HUES6 (cell line): ENCODE data around the gene CAT.
"Not testable (repeated sequence)": the region's sequence is repeated elsewhere in the genome, so short reads cannot be mapped to it uniquely, and the experiment has no call there.

ENCODE experiments used
- H3K27ac ChIP-seq: 2 replicates; pipeline ENCODE4 v1.7.0; 2013; ENCODE audit warnings: low read depth, mild to moderate bottlenecking, low read length, inconsistent platforms
- H3K27me3 ChIP-seq: 2 replicates; pipeline ENCODE4 v1.6.1; 2013; ENCODE audit warnings: low read length; ENCODE audit not compliant: control insufficient read depth, insufficient read depth
- H3K36me3 ChIP-seq: 2 replicates; pipeline ENCODE4 v1.6.1; 2013; ENCODE audit warnings: low read length; ENCODE audit not compliant: control insufficient read depth, insufficient read depth
- H3K4me1 ChIP-seq: 2 replicates; pipeline ENCODE4 v1.6.1; 2013; ENCODE audit warnings: low read length; ENCODE audit not compliant: control insufficient read depth, insufficient read depth
- H3K4me3 ChIP-seq: 2 replicates; pipeline ENCODE4 v1.5.1; 2013; ENCODE audit warnings: low read depth, low read length
- H3K9ac ChIP-seq: one replicate; pipeline ENCODE4 v1.6.1; 2013; ENCODE audit warnings: mild to moderate bottlenecking, low read length
- H3K9me3 ChIP-seq: 2 replicates; pipeline ENCODE4 v1.6.1; 2013; ENCODE audit warnings: low read depth, low read length; ENCODE audit not compliant: control insufficient read depth, insufficient read depth

CAT gene

DNA sequence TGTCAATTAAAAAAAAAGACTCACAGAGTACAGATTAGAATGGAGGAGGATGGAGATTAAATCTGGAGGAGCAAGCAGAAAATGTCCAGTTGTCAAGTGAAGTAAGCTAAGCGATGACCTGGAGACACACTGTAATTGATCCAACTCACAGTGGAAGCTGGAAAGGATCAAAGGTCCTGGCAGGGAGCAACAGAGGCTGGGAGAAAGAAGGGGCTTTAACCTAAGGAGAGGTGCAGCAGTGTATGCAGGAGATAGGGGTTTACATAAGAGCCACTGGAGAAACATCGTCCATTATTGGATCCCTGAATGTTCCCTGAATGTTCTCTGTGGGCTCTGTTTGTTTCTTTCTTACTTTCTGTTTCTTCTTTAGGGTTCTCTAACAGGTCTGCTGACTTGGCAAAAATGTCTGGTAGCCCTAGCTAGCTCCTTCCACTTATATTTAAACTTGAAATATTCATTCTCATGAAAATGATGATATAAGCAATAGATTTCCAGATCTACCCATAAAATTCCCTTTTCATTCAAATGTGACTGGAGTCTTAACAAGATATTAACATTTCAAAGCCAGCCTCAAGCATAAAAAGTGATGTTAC, 30.1 kb upstream of the CAT start:
- peaks cover 7% of the 10 kb centered on the region for H3K9me3 ChIP-seq
- H3K4me3 ChIP-seq = no peak overlapping the region
- no peak overlapping the region for H3K9ac ChIP-seq
- no peak overlapping the region for H3K27ac ChIP-seq
- H3K4me1 ChIP-seq = no peaks in the 10 kb centered on the region
- H3K36me3 ChIP-seq = no peaks in the 10 kb centered on the region
- no peaks in the 10 kb centered on the region for H3K27me3 ChIP-seq

DNA sequence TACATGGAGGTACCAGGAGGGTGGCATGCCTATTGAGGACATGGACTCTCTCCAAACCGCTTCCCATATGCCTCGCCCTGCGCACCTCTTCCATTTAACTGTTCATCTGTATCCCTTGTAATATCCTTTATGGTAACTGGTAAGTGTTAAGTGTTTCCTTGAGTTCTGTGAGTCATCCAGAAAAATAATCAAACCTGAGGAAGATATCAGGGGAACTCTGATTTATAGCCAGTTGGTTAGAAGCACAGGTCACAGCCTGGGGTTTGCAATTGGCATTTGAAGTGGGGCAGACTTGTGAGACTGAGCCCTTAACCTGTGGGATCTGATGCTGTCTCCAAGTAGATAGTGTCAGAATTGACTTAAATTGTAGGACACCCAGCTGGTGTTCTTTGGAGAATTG, 27.6 kb upstream of the CAT start:
- Histone ChIP-seq H3K9ac (no peak overlapping the region), H3K27ac (no peak overlapping the region), H3K4me3 (no peak overlapping the region), H3K4me1 (no peaks in the 10 kb centered on the region), H3K9me3 (peaks cover 13% of the 10 kb centered on the region), H3K36me3 (no peaks in the 10 kb centered on the region), H3K27me3 (no peaks in the 10 kb centered on the region)

DNA sequence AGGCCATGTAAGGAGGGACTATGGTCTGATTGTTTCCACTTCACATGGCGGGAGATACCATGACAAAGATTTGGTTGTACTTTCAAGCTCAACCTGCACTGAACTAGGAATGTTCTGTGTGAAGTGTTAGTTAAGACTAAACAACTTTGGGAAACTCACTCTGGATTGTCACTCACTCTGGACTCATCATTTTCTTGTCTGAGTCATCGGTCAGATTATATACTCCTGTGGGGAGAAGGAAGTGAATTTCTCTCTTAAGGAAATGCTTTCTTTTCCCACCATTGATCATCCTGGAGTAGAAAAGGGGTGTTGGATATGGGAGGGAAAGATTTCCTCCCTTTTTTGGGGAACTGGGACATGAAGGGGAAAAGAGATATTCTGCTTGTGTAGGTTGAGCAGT, 26.9 kb upstream of the CAT start:
- no peaks in the 10 kb centered on the region for H3K27me3 ChIP-seq
- no peak overlapping the region for H3K27ac ChIP-seq
- no peak overlapping the region for H3K9ac ChIP-seq
- H3K36me3 ChIP-seq = no peaks in the 10 kb centered on the region
- H3K9me3 ChIP-seq = peaks cover 13% of the 10 kb centered on the region
- no peak overlapping the region for H3K4me3 ChIP-seq
- H3K4me1 ChIP-seq = no peaks in the 10 kb centered on the region

- Histone ChIP-seq H3K36me3 (no peaks in the 10 kb centered on the region), H3K4me1 (no peaks in the 10 kb centered on the region), H3K9ac (no peak overlapping the region), H3K4me3 (no peak overlapping the region), H3K27ac (no peak overlapping the region), H3K27me3 (no peaks in the 10 kb centered on the region), H3K9me3 (peaks cover 13% of the 10 kb centered on the region)
Observed at GRCh38 chr11:34413263-34413662, 25.5 kb upstream of the CAT start.

- no peak overlapping the region for H3K4me3 ChIP-seq
- peaks cover 13% of the 10 kb centered on the region for H3K9me3 ChIP-seq
- H3K9ac ChIP-seq = no peak overlapping the region
- no peaks in the 10 kb centered on the region for H3K36me3 ChIP-seq
- no peaks in the 10 kb centered on the region for H3K27me3 ChIP-seq
- H3K4me1 ChIP-seq = no peaks in the 10 kb centered on the region
- H3K27ac ChIP-seq = no peak overlapping the region
Observed at GRCh38 chr11:34415538-34415937, 23.2 kb upstream of the CAT start.

GRCh38 chr11:34416088-34416487, 22.6 kb upstream of the CAT start:
- no peak overlapping the region for H3K4me3 ChIP-seq
- peaks cover 13% of the 10 kb centered on the region for H3K9me3 ChIP-seq
- H3K36me3 ChIP-seq = no peaks in the 10 kb centered on the region
- no peak overlapping the region for H3K9ac ChIP-seq
- H3K27ac ChIP-seq = no peak overlapping the region
- H3K27me3 ChIP-seq = no peaks in the 10 kb centered on the region
- H3K4me1 ChIP-seq = no peaks in the 10 kb centered on the region

DNA sequence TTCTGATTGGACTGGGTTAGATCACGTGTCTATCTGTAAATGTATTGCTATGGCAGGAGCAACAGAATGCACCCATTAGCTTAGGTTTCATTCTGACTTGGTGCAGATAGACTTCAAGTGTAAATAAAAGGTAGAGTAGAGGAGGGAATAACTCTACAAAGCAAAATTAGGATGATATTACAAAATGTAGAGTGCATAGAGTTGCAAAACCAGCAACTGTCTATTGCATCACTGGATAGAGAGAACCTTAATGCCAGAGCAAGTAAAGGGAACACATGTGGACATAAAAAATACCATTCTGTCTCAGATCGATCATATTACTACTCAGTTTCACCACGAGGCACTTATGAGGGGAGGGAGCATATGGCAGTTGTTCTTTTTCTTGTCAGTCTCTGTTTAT, 22.0 kb upstream of the CAT start:
- Histone ChIP-seq H3K27me3 (no peaks in the 10 kb centered on the region), H3K27ac (no peak overlapping the region)

GRCh38 chr11:34417202-34417601, 21.5 kb upstream of the CAT start:
- no peak overlapping the region for H3K27ac ChIP-seq
- H3K4me3 ChIP-seq = no peak overlapping the region
- no peaks in the 10 kb centered on the region for H3K4me1 ChIP-seq
- peaks cover 13% of the 10 kb centered on the region for H3K9me3 ChIP-seq
- no peaks in the 10 kb centered on the region for H3K36me3 ChIP-seq
- no peak overlapping the region for H3K9ac ChIP-seq
- H3K27me3 ChIP-seq = no peaks in the 10 kb centered on the region

More for the DNA sequence above, 22.0 kb upstream of the CAT start:
- peaks cover 13% of the 10 kb centered on the region for H3K9me3 ChIP-seq
- no peaks in the 10 kb centered on the region for H3K4me1 ChIP-seq
- no peak overlapping the region for H3K4me3 ChIP-seq
- no peaks in the 10 kb centered on the region for H3K36me3 ChIP-seq
- no peak overlapping the region for H3K9ac ChIP-seq

DNA sequence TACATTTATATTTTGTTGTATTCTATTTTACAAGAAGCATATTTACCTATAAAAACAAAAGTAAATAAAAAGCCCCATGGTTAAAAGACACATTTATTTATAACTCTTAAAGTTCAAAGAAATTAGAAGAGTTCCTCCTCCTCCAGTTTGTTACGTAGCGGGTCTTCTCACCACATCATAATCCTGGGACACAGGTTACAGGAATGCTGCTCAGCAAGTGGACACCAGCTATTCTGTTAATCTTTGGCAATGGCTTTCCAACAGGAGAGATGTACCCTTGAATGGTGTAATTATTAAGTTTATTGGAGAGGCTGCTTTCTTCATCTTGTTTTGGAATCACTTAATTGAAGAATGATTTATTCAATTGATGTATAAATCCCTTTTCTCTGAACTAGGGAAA, 19.6 kb upstream of the CAT start:
- H3K9ac ChIP-seq = no peak overlapping the region
- peaks cover under 1% of the 10 kb centered on the region; the same call in 1 of the 2 replicates for H3K9me3 ChIP-seq
- H3K4me1 ChIP-seq = no peaks in the 10 kb centered on the region
- H3K4me3 ChIP-seq = no peak overlapping the region
- H3K27me3 ChIP-seq = no peaks in the 10 kb centered on the region
- H3K36me3 ChIP-seq = no peaks in the 10 kb centered on the region
- H3K27ac ChIP-seq = no peak overlapping the region

DNA sequence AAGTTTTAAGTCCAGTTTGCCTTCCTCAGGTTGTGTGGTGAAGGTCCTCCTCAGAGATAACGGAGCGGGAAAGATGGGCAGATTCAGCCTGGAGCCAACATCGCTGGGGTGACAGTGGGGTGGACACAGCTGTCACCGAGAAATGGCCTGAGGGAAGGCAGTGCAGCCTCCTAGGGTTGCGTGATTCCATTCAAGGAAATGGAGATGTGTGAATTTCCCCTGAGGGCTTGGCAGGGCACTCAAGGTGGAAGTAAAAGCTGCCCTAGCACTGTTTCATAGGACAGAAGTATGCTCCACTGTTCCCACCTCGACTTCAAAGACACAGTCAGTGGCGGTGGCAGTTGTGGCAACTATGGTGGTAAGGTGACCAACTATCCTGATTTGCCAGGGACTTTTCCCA, 15.4 kb upstream of the CAT start:
- no peaks in the 10 kb centered on the region for H3K9me3 ChIP-seq
- no peaks in the 10 kb centered on the region for H3K4me1 ChIP-seq
- H3K27ac ChIP-seq = no peak overlapping the region
- no peaks in the 10 kb centered on the region for H3K36me3 ChIP-seq
- H3K27me3 ChIP-seq = no peaks in the 10 kb centered on the region
- H3K4me3 ChIP-seq = no peak overlapping the region
- no peak overlapping the region for H3K9ac ChIP-seq

DNA sequence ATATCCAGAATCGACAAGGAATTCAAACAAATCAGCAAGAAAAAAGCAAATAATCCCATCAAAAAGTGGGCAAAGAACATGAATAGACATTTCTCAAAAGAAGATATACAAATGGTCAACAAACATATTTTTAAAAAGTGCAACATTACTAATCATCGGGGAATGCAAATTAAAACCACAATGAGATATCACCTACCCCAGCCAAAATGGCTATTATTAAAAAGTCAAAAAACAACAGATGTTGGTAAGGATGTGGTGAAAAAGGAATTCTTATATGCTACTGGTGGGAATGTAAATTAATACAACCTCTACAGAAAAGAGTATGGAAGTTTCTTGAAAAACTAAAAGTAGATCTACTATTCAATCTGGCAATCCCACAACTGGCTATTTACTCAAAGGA, 13.9 kb upstream of the CAT start:
- H3K27me3 ChIP-seq, H3K9me3 ChIP-seq, H3K27ac ChIP-seq, H3K36me3 ChIP-seq, H3K4me1 ChIP-seq, H3K9ac ChIP-seq, H3K4me3 ChIP-seq: not testable (repeated sequence)

DNA sequence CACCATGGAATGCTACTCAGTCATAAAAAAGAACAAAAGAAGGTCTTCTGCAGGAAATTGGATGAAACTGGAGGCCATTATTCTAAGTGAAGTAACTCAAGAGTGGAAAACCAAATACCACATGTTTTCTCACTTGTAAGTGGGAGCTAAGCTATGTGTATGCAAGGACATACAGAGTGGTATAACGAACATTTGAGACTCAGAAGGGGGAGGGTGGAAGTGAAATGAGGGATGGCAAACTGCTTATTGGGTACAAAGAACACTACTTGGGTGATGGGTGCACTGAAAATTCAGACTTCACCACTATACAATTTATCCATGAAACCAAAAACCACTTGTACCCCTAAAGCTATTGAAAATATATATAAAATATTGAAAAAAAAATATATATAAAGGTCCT, 13.4 kb upstream of the CAT start:
- no peaks in the 10 kb centered on the region for H3K4me1 ChIP-seq
- no peak overlapping the region for H3K4me3 ChIP-seq
- H3K9me3 ChIP-seq = no peaks in the 10 kb centered on the region
- no peaks in the 10 kb centered on the region for H3K36me3 ChIP-seq
- H3K27me3 ChIP-seq = no peaks in the 10 kb centered on the region
- no peak overlapping the region for H3K9ac ChIP-seq
- no peak overlapping the region for H3K27ac ChIP-seq
